ENCODE measurements around the gene UST.
A peak's percentile ranks its signal among the peaks of the same experiment; 100 is the strongest.

The UST gene

DNA sequence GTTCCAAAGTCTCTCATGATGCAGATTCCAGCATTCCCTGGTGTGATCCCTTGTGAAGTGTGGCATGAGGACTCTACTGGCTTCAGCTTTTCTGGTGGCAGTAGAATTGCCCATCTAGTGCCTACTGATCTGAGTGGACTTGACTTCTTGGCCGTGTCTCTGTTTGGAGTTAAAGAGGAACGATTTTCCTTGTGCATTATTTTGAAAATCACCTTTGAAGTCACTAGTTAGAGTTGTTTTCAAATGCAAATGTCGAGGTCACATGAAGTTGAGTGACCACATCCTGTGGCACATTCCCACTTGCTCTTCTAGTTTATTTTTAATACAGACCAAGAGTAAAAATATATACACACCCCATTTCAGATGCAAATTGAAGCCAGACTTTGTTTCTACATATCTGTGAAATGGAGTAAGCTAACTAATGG lies 300.0 kb downstream of the UST start:
- no peak for DNase-seq

DNA sequence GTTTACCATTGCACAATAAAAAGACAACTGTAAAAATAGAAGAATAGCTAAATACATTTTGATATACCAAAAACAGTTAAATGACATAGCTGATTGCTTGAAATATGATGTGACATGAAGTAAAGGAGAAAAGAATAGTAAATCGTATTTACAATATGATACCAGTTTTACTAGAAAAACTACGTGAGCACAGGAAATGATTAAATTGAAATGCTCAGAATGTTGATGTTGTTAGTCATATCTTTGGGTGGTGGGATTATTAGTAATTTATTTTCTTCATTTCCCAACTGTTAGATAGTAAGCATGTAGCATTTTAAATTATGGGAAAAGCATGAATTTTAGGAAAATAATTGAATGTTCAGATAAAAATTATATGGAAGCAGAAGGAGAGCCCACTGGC lies 302.4 kb downstream of the UST start:
- no peak for DNase-seq

DNA sequence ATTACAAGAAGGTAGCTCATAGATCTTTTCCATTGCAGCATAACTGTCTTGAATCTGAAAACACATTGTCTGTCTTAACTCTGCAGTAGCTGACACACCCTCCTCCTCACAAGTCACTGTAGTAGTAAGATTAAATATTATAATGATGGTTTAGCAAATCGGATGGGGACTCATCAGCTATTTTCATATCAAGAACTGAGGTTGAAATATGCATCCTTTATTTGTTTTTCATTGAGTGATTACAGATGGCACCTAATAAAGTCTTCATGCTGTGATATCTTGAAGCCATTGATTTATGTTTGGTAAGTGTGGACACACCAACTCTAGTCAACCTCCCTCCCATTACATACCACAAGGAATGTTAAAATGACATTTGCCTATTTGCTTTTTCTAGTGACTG lies 303.3 kb downstream of the UST start:
- DNase-seq = no peak

DNA sequence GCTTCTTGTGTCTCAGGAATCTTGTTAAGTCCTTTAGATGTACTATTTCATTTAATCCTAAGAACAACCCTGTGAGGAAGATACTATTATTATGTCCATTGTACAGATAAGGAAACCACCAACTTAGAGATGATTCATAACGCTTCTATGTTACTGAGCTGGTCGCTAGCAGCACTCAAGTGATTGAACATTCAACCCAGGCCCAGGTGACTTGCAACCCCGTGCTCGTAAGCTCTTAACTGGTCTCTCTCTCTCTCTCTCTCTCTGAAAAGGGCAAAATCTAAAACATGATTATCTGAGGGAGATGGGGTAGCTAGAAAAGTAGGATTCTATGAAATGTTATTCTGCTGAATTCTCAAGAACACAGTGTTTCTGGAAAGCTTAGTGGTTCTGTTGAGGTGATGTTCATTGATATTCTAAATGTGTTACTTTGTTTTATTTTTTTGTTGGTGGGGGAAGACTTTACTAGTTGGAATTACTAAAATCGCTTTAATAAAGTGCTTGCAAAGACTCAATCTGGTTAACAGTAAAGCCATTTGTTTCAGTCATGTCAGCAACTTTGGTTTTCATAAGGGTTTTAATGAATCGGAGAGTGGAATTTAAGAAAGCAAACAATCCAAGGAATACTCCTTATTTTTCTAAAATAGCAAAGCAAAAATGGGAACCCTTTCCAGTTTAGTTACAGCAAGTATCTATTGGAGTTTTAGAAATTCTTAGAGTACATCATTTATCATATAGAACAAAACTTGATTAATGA lies 305.7 kb downstream of the UST start:
- DNase-seq = peak; percentile 62

DNA sequence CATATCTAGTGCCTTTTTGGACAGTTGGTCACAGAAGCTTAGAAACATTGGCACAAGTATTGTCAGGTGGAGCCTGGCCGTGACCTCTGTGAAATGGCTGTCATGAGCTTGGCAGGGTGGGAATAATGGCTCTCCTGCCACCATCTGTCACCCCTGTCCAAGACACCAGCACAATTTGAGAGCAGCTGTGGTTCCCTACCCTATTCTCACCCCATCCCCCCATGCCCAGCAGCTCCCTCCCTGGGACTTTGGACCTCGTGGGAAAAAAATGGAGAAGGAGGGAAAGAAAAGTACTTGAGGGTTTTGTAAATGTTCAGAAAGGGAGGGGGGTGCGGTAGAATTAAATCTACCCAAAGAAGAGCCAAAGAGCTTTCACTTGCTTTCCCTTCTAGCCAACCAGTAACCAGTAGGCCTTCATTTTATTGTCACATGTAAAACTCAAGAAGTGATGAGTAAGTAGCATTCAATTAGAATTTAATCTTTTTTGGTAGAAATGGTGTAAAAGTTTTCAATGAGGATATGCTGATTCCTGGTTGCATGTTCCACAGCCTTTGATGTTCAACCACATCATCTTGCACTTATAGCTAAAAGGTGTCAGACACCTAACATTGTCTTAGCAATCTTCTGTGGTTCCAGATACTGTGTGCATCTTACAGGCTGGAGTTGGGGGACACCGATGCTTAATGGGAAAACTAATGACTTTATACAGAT lies 307.2 kb downstream of the UST start:
- DNase-seq = no peak

DNA sequence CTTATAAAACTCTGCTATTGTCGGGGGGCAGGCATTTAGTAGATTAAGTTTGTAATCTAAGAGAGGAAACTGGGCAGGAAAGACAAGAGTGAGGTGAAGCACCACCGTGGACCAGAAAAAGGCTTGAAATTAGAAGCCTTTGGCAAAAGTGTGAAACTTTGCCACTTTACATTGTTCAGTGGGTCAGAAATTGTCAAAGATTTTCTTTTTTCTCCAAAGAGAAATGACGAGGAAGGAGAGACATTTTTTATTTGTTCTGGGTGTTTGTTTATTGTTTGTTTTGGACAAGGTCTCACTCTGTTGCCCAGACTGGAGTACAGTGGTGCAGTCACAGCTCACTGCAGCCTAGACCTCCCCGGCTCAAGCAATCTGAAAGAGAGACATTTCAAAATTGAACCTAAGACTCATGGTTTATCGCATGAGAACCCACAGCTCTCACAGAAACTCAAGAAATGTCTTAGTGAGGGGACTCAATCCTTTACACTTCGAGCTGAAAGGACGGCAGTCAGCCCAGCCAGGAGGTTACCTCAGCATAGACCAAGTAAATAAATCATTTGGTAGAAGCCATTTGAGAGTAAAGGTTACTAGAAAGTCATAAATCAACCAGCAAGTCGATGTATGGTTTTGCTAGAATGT lies 307.8 kb downstream of the UST start:
- no peak for DNase-seq

DNA sequence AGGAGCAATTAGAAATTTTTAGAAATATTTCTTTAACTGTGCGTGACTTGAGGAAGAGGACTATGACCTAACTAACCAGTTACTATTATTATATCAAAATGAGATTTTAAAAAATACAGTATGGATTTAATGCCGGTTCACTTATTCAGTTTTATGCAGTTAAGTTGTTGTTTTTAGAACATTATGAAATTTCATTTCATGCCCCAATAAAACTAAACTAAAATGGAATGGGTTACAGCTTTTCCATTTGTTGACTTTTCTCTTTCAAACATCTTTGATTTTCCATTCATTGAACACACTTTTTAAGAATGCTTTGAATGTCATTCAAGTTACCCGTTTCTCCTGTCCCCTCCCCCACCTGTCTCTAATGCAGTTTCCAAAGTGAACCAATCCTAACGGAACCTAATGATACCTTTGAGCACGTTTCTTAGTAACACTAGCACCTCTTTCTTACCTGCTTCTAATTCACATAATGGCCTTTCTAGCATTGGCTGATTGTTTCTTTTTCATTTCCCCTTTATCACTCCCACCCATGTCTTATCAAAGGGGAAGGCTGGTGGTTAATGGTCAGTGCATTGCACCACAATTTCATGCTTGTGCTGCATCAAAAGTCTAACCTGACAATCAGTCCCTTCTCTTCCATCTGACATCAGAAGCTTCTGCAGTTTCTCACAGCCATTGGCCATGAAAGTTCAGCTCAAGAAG lies 308.5 kb downstream of the UST start:
- DNase-seq = no peak

DNA sequence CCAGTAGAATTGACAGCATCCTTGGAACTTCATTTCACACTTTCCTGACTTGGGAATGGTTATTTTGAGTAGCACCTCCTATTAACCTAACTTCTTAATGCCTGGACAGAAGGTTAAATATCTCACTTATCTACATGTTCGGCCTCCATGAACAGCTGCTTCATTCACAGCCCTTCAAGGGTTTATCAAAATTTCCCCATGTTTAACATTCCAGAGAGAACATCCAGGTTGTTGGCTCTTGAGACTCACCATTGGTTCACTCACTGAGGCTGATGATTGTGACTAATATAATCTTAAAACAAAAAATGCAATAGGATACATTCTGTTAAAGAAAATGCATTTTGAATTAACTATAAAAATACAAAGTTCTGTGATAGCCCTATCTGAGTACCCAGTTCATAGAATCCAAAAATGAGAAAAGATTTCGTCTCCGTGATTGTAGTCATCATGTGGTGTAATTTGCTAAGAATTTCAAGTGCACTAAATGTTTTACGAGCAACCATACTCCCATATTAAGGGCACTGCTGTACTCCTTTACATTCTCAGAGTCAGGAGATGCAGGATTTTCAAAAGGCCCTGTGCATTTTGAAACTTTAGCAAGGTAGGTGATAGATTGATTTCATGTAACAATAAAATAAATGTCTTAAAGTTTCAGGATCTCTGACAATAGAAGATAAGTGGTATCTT lies 310.1 kb downstream of the UST start:
- DNase-seq = no peak

DNA sequence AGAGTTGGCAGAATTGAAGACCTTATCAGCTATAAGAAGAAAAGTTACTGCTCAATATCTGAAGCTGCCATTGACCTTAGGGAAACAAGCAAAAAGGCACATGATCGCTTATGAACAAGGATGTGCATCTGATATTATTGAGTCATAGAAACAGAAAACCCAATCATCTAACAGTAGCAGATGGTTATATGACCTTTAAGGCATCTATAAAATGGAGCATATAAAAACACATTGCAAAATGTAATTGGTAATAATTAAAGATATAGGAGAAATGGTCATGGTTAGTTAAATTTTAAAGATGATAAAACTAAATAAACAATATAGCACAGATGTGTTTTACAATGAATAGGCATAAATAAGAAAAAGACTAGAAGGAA lies 310.6 kb downstream of the UST start:
- no peak for DNase-seq

DNA sequence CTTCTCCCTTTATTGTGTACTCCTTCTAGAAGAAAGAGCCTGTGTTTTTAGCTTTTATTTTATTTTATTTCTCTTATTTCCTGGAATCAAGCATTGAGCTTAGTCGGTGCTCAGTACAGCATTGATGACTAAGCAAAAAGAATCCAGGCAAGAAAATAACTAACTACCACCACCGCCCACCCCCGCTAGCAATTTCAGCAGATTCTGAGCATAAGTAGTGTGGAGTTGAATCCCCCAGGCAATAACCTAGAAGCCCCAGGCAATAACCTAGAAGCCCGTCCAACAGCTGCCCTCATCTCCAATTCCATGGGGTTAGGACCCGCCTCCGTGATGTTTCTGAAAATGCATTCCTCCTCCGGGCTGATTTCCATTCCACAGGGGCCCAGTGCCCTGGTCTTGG lies 312.7 kb downstream of the UST start:
- DNase-seq = no peak

DNA sequence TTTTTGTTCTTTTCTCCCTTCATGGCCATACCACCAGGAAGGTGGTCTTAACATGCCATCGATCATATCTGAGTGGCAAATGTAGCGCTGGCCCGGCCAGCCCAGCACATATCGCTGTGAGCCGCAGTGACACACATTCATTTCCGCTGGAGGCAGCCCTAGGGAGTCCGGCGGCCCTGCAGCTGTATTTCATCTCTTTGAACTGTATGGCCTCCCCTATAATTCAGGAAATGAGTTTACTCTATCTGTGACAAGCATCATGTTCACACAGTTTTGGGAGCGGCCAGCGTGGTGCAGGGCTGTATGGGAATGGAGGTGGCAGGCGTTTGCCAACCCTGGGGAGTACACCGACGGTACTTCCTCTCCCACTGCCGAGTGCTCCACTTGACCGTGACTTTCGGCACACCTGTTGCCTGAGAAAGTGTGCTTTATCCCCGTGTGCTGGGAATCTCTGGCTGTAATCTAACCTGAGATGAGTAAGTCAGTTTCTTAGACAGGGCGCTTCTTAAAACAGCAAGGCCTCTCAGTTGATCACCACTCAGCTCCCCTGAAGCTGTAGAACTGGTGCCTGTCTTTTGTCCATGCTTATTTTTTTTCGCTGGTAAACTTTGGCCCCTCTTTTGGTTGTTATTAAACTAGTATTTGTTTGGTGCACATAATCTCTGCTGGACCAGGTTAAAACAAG lies 313.6 kb downstream of the UST start:
- peak; percentile 68 for DNase-seq

DNA sequence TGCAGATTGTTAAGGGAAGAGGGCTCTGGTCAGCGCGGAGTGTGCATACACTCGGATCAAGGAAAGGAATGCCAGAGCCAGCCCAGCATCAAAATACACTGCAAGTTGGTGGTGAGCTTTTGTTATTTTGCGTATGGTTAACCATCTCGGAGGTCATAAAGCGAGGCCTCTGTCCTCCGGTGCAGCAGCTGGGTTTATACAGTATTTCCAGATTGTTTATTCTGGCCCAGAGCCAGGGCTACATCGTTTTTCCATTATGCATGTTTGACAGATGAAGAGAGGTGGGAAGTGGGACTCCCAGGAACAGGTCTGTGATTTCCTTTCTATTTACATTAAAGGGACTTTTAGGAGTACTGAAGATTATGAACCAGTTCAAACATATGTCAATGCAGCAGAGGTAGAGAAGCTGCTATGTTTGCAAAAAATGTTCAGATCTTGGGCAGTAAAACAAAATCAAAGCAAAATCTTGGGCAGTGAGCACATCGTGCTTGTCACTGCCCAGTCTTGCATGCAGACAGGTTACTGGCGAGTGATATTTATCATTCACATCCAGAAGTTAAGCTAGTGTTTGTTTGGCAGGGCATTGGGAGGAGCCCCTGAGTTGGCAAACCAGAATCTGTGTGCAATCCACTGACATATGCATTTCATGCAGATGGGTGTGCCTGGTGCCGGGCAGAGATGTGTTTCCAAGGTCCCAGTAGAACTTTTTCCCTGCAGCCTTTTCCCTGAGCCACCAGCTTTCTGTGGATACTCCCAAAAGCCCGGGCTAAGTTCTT lies 314.3 kb downstream of the UST start:
- no peak for DNase-seq

DNA sequence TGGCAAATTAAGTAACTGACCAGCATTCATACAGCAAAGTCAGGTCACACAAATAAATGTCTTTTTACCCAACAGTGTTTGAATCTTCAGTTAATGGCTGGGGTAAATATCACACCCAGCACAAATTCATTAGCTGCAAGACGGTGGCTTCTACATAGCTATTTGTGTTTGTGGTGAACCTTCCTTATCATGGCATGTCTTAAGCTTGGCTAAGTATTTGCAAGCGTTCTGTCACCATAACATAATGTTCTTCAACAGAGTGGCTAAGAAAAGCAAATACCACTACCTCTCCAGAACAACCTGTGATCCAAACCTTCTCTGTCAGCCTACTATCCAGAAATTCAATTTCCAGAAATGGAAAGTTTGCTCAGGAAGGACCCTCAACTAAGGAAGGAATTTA lies 315.1 kb downstream of the UST start:
- no peak for DNase-seq

DNA sequence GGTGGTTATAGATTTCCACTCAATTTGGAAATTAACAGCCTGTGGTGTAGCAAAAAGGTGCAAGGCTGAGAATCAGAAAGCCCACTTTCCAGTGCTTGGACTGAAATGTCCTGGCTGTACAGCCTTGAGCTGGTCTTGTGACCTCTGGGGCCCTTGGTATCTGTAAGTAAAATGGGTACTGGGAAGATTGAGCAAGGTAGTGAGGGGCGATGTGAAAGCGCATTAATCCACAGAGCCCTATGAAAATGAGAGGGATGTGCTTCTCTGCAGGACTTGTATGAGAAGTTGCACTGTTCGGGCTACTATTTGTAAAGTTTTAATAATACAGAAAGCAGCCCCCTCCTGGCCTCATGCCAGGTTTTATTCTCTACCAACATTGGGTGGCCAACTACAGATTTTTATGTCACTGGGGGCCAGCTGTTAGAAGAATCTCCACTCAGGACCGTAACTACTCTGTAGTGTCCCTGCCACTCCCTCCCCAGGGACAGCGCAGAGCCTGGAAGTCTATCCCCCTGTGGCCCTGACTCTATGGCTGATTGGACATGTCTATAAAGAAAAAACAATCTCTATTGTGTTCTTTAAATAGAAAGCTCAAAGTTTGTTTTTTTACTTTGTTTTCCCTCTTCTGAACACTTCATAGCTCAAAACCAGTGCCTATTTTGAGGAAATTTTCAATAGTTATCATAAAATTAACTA lies 316.0 kb downstream of the UST start:
- DNase-seq = no peak

DNA sequence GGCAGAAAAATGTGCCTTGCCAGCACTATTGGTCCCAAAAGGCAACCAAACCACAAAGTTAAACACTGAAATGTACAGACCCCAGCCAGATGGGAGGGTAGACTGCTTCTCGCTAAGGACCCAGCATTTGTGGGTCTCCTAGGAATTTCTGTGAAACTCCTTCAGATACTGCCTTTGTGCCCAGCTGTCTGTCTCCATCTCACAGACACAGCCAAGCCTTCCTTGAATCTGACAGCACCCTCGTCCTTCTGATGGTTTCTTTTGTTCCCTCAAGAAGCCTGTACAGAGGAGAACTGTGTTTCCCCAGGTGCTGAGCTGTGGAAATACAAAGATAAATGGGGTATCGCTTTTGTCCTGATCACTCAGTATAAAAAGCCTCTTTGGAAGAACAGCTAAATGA lies 316.6 kb downstream of the UST start:
- no peak for DNase-seq

DNA sequence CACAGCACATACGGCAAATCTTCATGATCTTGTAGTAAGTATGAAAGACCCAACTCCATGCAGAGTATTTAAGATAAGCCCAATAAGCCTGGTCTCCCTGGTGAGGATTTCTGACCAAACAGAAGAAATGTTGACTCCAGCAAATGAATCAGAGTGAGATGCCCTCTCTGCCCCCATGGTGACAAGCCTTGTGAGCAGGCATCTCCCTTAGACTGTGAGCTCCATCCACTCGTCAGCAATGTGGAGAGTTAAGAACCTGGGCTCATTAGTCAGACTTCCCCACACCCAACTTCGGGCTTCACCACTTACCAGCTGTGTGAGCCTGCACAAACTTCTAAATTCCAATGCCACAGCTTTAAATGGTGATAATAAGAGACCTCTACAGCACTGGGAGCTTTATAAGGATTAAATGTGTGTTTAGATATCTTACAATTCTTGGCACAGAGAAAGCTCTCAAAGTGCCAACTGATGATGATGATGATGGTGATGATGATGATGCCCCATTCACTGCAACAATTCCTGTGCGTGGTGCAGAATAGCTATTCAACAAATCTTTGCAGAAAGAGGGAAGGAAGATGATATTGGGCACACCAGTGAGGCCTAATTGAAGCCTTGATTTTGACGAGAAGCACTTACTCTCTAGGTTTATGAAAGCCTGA lies 317.3 kb downstream of the UST start:
- DNase-seq = no peak

DNA sequence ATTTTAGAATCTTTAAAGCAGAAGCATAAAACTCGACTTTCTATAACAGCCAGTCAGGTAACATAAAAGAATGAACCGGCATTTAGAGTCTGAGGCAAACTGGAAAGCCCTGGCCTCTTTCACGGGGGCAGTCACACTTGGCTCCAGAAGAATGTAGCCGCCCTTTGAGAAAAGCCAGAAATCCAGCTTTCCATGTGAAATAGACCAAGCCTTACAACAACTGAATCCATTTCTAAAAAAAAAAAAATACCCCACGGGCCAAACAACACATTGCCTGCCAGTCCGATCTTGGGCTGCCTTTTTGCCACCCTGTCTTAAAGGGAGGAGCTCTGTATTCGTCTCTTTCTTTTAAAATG lies 317.8 kb downstream of the UST start:
- no peak for DNase-seq

DNA sequence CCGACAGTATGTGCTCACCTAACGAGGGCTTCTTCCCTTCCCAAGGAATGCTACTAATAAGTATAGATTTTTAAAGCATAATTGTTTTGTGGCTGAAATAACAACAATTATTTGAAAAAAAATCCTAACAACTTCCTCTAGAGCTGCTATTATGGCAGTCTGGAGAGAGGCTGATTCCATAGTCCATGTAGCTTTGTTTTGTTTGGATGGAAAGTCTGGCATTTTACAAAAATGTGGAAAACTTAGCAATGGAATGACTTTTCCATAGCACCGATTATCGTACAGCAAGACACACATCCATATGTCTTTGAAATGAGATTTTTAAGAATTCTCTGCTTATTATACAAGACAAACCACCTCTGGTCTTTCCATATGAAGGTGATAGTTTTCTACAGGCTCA lies 318.3 kb downstream of the UST start:
- no peak for DNase-seq

DNA sequence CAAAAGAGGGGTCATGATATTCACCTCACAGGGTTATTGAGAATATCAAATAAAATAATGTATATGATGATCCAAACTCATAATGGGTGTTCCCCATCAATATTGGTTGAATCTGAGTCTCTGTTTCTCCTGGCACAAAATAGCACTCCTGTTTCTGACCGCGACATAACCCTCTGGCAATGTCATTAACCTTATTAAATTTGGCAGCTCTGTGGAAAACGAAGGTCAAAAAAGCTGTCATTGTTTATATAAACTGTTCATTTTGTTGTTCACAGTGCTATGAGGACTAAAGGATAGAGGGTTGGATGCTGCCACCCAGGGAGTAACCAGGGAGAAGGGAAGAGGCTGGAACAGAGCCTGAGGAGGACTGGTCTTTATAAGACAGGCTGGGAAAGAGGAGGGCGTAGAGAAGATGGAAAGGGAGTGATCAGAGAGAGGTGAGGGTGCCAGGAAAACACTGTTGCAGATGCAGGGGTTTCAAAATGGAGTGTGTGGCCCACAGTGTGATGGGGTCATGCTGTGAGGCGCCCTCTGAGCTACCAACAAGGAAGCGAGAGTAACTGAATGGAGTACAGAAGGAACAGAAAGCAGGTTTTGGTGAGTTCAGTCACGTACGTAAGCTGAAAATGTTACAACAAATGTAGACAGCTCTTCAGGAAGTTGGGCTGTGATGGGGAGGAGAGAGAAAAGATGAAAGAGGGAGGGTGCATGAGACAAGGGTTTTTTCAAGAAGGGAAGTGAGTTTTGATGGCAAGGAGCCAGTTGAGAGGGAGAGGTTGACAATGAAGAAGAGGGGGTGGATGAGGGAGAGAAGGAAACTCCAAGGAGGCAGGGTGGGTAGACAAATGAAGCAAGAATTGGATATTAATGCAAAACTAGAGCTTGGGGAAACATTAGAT lies 319.1 kb downstream of the UST start:
- no peak for DNase-seq
